Activated CD8-positive, alpha-beta memory T cell treated with anti-CD3 and anti-CD28 coated beads for 4 hours (primary cell): ENCODE measurements around the gene ASIC2.

Source experiments
- DNase-seq, 2 donors: peaks; one replicate each; pipeline ENCODE4 v3.0.0-alpha.2; 2020; ENCODE audit warnings: low read depth in 2 of 2

Gene ASIC2

GRCh38 chr17:33204156-33204555 is 88.9 kb downstream of the ASIC2 start:
- DNase-seq: no peak

GRCh38 chr17:33202796-33203495 is 90.1 kb downstream of the ASIC2 start:
- DNase-seq: no peak

- DNase-seq: no peak
These were observed 91.1 kb downstream of the ASIC2 start for GRCh38 chr17:33202021-33202420.

- no peak for DNase-seq
These were observed 91.8 kb downstream of the ASIC2 start for GRCh38 chr17:33201283-33201682.

GRCh38 chr17:33200587-33200986 is 92.5 kb downstream of the ASIC2 start:
- no peak for DNase-seq

GRCh38 chr17:33199571-33200510 is 93.3 kb downstream of the ASIC2 start:
- no peak for DNase-seq

- DNase-seq: no peak
These were observed 94.1 kb downstream of the ASIC2 start for GRCh38 chr17:33198954-33199353.

- no peak for DNase-seq
These were observed 95.8 kb downstream of the ASIC2 start for GRCh38 chr17:33197342-33197741.

- DNase-seq: no peak
These were observed 96.2 kb downstream of the ASIC2 start for GRCh38 chr17:33196883-33197282.

- no peak for DNase-seq
These were observed 99.9 kb downstream of the ASIC2 start for GRCh38 chr17:33192951-33193911.

GRCh38 chr17:33183487-33184026 is 109.5 kb downstream of the ASIC2 start:
- DNase-seq: no peak

GRCh38 chr17:33179151-33179550 is 113.9 kb downstream of the ASIC2 start:
- DNase-seq: no peak

- no peak for DNase-seq
These were observed 114.4 kb downstream of the ASIC2 start for GRCh38 chr17:33178681-33179080.

- no peak for DNase-seq
These were observed 117.5 kb downstream of the ASIC2 start for GRCh38 chr17:33175562-33175961.

GRCh38 chr17:33171931-33172330 is 121.2 kb downstream of the ASIC2 start:
- DNase-seq: no peak

GRCh38 chr17:33169580-33170285 is 123.4 kb downstream of the ASIC2 start:
- no peak for DNase-seq

GRCh38 chr17:33167736-33168135 is 125.4 kb downstream of the ASIC2 start:
- no peak for DNase-seq

- DNase-seq: no peak
These were observed 126.6 kb downstream of the ASIC2 start for GRCh38 chr17:33166472-33166871.

- DNase-seq: no peak
These were observed 128.8 kb downstream of the ASIC2 start for GRCh38 chr17:33164169-33164881.

GRCh38 chr17:33163533-33164168 is 129.4 kb downstream of the ASIC2 start:
- no peak for DNase-seq
